K562 (cell line): ENCODE data around the gene PDLIM5. TPM values are rescaled to one million over a fixed set of nuclear protein-coding genes. Genes with fewer than 3 reads are reported as not detected.

ENCODE experiments used
- ATAC-seq: fragments of 200-7000 bp; cut with Tn5 transposase; 3 replicates; pipeline ENCODE4 v1.9.1; 2020; ENCODE audit warnings: moderate library complexity
- BruUV-seq: library from RNA; stranded (reverse); fragments of 400-500 nt; replicated peaks from 2 replicates; lab custom pipeline; 2021; lab: Mats Ljungman, UMichigan
- CTCF ChIA-PET: fragments of 300-600 bp; formaldehyde crosslinking; extraction: SDS; loops from one replicate; lab custom pipeline; 2021; ENCODE audit warnings: low intra/inter-chr PET ratio; lab: Yijun Ruan, JAX
- POLR2A ChIA-PET: fragments of 300-600, 350-650 bp; sonication (Branson Sonifier 250); formaldehyde crosslinking; extraction: SDS; loops from one replicate; lab custom pipeline; 2021; ENCODE audit warnings: antibody characterized with exemption, inconsistent platforms; lab: Yijun Ruan, JAX
- DNase-seq, 4 experiments: peaks; one replicate each; pipeline versions ENCODE4 v3.0.0 to v3.0.0-alpha.2; 2011 to 2018; ENCODE audit warnings: low spot score in 3 of 4, mixed read lengths in 3 of 4; ENCODE audit errors: extremely low read depth in 1 of 4
- FAIRE-seq: peaks from 2 replicates; lab custom pipeline; 2011; peaks lifted over from hg19 to GRCh38; lab: Jason Lieb, UNC
- H2AFZ ChIP-seq: 2 replicates; pipeline ENCODE4 v1.6.0; 2011; ENCODE audit warnings: low read depth, low read length, control low read depth, inconsistent platforms
- H3K27ac ChIP-seq: fragments of 200-600 bp; 3 replicates; pipeline ENCODE4 v1.8.0; 2011; ENCODE audit warnings: low read depth, mild to moderate bottlenecking, control low read depth, inconsistent platforms, low read length, moderate library complexity, mixed read lengths; ENCODE audit errors: extremely low read depth
- H3K27me3 ChIP-seq, 2 experiments: fragments of 300-600 bp in 1 of 2; 2 replicates in 1 of 2; 3 replicates in 1 of 2; pipeline versions ENCODE4 v1.6.0 to v1.8.0; 2011; ENCODE audit warnings: inconsistent platforms in 2 of 2, low read length in 2 of 2, mild to moderate bottlenecking in 1 of 2, mixed read lengths in 1 of 2, moderate library complexity in 1 of 2; ENCODE audit not compliant: control insufficient read depth in 2 of 2, insufficient read depth in 2 of 2
- H3K36me3 ChIP-seq: fragments of 300-600 bp; 3 replicates; pipeline ENCODE4 v1.8.0; 2011; ENCODE audit warnings: mild to moderate bottlenecking, low read length, inconsistent platforms; ENCODE audit not compliant: control insufficient read depth, insufficient read depth
- H3K4me1 ChIP-seq, 2 experiments: fragments of 200-600 bp in 1 of 2; replicated peaks in 1 of 2; 2 replicates in 1 of 2; 3 replicates in 1 of 2; pipeline versions ENCODE4 v1.5.1 to v1.8.0; 2011; ENCODE audit warnings: inconsistent platforms in 2 of 2, low read length in 2 of 2, mild to moderate bottlenecking in 1 of 2, mixed read lengths in 1 of 2, moderate library complexity in 1 of 2; ENCODE audit not compliant: control insufficient read depth in 2 of 2, insufficient read depth in 2 of 2
- H3K4me2 ChIP-seq: 2 replicates; pipeline ENCODE4 v1.6.1; 2011; ENCODE audit warnings: low read length, control low read depth, inconsistent platforms, mixed read lengths; ENCODE audit not compliant: insufficient read depth
- H3K4me3 ChIP-seq: fragments of 200-600 bp; sonication (generic), shearing (Covaris generic); 2 replicates; pipeline ENCODE4 v1.5.1; 2016; ENCODE audit warnings: control low read depth, inconsistent platforms
- H3K79me2 ChIP-seq: fragments of 200-600 bp; 3 replicates; pipeline ENCODE4 v1.8.0; 2011; ENCODE audit warnings: low read length, inconsistent platforms; ENCODE audit not compliant: control insufficient read depth, insufficient read depth
- H3K9ac ChIP-seq, 2 experiments: 2 replicates each; pipeline versions ENCODE4 v1.6.0 to v1.6.1; 2011; ENCODE audit warnings: low read depth in 2 of 2, low read length in 2 of 2, control low read depth in 1 of 2, inconsistent platforms in 1 of 2, mild to moderate bottlenecking in 1 of 2, mixed read lengths in 1 of 2; ENCODE audit not compliant: insufficient read depth in 1 of 2
- H3K9me1 ChIP-seq: one replicate; pipeline ENCODE4 v1.6.0; 2011; ENCODE audit warnings: inconsistent platforms, mild to moderate bottlenecking, low read length, moderate library complexity; ENCODE audit not compliant: control insufficient read depth, insufficient read depth
- H3K9me3 ChIP-seq: replicated peaks from 2 replicates; pipeline ENCODE4 v1.5.1; 2011; ENCODE audit warnings: low read depth, low read length, inconsistent platforms; ENCODE audit not compliant: control insufficient read depth, insufficient read depth
- H4K20me1 ChIP-seq: replicated peaks from 2 replicates; pipeline ENCODE4 v1.6.1; 2011; ENCODE audit warnings: low read length, inconsistent platforms, mixed read lengths; ENCODE audit not compliant: control insufficient read depth, insufficient read depth
- CTBP1 ChIP-seq: fragments of 450-650 bp; IDR thresholded peaks from 2 replicates; pipeline ENCODE4 v1.6.1; 2016; ENCODE audit warnings: borderline replicate concordance
- SREBF1 ChIP-seq: fragments of 150-350 bp; IDR thresholded peaks from 2 replicates; pipeline ENCODE4 v1.6.1; 2014; ENCODE audit warnings: antibody characterized with exemption, low read depth, low read length, borderline replicate concordance
- WGBS: fragments of 100-300 bp; shearing (Covaris generic); methylation state at CpG from one replicate; pipeline ENCODE4 v1.1.6; 2016; ENCODE audit warnings: low coverage, mixed read lengths; ENCODE audit not compliant: insufficient coverage; ENCODE audit errors: missing lambda C conversion rate; 5-methylcytosine and 5-hydroxymethylcytosine counted together
- in situ Hi-C: fragments of 300-500 bp; cut with MboI; formaldehyde crosslinking; loops from 4 replicates; pipeline ENCODE4 v1.15.0; 2018; ENCODE audit warnings: inconsistent platforms, mixed read lengths
- intact Hi-C: fragments of 100-400 bp; cut with micrococcal nuclease; formaldehyde crosslinking; loops from 2 replicates; pipeline ENCODE4 v1.14.2; 2022
- polyA plus RNA-seq, 8 experiments: library from polyadenylated mRNA; depleted of rRNA in 4 of 8; stranded (reverse) in 5 of 8; unstranded in 3 of 8; fragments of >200 nt; fragmentation: Nextera tagmentation in 2 of 8; fragmentation: Illumina TruSeq in 1 of 8; extraction: Ambion mirVana in 2 of 8; extraction: Trizol in 1 of 8; gene quantifications; 2 replicates each; pipeline versions ENCODE4 v1.2.1 to v1.2.3, GENCODE V29; 2011 to 2014; ENCODE audit warnings: inconsistent platforms in 1 of 8, missing spikeins in 1 of 8
- total RNA-seq, 7 experiments: library from RNA; depleted of rRNA in 6 of 7; stranded (reverse); fragments of >200 nt in 6 of 7; fragmentation: Illumina TruSeq in 2 of 7; extraction: Trizol in 2 of 7; gene quantifications; 2 replicates each; pipeline versions ENCODE4 v1.2.1 to v1.2.3, GENCODE V29; 2011 to 2021; ENCODE audit warnings: low replicate concordance in 1 of 7
- TF ChIP-seq, protein P1 (sequence below): sonication (generic); formaldehyde crosslinking; IDR thresholded peaks from 2 replicates; pipeline ENCODE4 v1.8.0; 2022; ENCODE audit warnings: mild to moderate bottlenecking, missing genetic modification reagents
- TF ChIP-seq, protein P2 (sequence below): IDR thresholded peaks from 3 replicates; pipeline ENCODE4 v1.6.1; 2011; ENCODE audit warnings: borderline replicate concordance, mild to moderate bottlenecking, moderate library complexity; ENCODE audit not compliant: insufficient read length; ENCODE audit errors: extremely low read depth

PDLIM5 gene
- total and polyA plus RNA-seq, 9 of the 15 experiments (the other 6 are each of a cell fraction or from before 2014, with no cell fraction given): 36.9 to 127 (median 62.5) TPM

DNA sequence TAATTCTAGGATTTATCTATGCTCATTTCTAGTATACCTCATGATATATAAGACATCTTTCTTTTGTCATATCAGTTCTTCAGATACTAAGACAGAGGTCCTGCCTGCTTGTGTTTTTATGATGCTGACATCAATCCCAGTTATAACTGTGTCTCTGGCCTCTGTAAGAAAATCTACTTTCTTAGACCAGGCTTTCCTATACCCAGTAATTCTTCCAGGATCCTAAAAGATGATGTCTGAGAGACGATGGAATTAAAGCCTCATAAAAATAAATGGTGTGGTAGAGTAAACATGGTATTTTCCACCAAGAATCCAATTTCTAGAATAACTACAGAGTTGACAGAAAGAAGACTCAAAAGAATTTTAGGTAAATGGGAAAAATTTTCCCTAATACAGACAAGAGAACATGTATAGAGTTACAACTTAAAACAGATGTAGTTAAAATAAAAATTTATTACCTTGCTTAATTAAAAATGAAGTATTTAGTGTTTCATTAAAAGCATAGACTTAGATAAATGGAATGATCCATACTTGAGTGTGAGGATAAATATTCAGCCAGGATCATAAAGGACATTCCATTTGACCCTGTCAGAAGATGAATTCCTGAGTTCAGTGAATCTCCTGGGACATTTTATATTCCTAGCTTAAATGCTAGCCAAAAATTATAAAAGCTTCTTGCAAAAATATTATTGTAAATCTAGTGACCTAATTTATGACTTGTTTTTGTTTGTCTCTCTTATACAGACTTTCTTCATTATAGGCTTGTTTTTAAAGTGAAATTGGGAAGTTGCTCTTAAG, 137.4 kb downstream of the PDLIM5 start:
- no peak overlapping the region for H3K9ac ChIP-seq
- no TSS peak for BruUV-seq
- H3K9me3 ChIP-seq: no peaks in the 10 kb centered on the region
- H3K36me3 ChIP-seq: peaks cover 42% of the 10 kb centered on the region
- CTCF ChIA-PET: no interaction called here
- POLR2A ChIA-PET: no interaction called here
- intact Hi-C loops: no loop called here
- no peaks in the 10 kb centered on the region for H3K4me1 ChIP-seq
- H2AFZ ChIP-seq: no peak overlapping the region
- WGBS: 94% methylated on average over 1 of the region's 1 CpG
- no peaks in the 10 kb centered on the region for H4K20me1 ChIP-seq
- FAIRE-seq (peak; percentile 15), ATAC-seq (no peak), DNase-seq (no peak)
- no peaks in the 10 kb centered on the region for H3K79me2 ChIP-seq
- no peaks in the 10 kb centered on the region for H3K27me3 ChIP-seq
- H3K27ac ChIP-seq: no peak overlapping the region
- TF ChIP-seq CTBP1: no peak
- TF ChIP-seq, protein P1, sequence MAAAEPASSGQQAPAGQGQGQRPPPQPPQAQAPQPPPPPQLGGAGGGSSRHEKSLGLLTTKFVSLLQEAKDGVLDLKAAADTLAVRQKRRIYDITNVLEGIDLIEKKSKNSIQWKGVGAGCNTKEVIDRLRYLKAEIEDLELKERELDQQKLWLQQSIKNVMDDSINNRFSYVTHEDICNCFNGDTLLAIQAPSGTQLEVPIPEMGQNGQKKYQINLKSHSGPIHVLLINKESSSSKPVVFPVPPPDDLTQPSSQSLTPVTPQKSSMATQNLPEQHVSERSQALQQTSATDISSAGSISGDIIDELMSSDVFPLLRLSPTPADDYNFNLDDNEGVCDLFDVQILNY (CRISPR knock-in tag): no peak
- TF ChIP-seq, protein P2, sequence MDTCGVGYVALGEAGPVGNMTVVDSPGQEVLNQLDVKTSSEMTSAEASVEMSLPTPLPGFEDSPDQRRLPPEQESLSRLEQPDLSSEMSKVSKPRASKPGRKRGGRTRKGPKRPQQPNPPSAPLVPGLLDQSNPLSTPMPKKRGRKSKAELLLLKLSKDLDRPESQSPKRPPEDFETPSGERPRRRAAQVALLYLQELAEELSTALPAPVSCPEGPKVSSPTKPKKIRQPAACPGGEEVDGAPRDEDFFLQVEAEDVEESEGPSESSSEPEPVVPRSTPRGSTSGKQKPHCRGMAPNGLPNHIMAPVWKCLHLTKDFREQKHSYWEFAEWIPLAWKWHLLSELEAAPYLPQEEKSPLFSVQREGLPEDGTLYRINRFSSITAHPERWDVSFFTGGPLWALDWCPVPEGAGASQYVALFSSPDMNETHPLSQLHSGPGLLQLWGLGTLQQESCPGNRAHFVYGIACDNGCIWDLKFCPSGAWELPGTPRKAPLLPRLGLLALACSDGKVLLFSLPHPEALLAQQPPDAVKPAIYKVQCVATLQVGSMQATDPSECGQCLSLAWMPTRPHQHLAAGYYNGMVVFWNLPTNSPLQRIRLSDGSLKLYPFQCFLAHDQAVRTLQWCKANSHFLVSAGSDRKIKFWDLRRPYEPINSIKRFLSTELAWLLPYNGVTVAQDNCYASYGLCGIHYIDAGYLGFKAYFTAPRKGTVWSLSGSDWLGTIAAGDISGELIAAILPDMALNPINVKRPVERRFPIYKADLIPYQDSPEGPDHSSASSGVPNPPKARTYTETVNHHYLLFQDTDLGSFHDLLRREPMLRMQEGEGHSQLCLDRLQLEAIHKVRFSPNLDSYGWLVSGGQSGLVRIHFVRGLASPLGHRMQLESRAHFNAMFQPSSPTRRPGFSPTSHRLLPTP: no peak
- no peak for TF ChIP-seq SREBF1
- no peak overlapping the region for H3K4me2 ChIP-seq
- H3K4me3 ChIP-seq: no peak overlapping the region
- in situ Hi-C loops: no loop called here
- no peaks in the 10 kb centered on the region for H3K9me1 ChIP-seq
